Endodermal cell (in vitro differentiated cells): ENCODE measurements around the gene PARP12. TPM values are rescaled to one million over a fixed set of nuclear protein-coding genes. Genes with fewer than 3 reads are reported as not detected.

Experiments
- DNase-seq: peaks from one replicate; pipeline ENCODE4 v3.0.0-alpha.2; 2017
- H3K27ac ChIP-seq: 2 replicates; pipeline ENCODE4 v1.5.1; 2013; ENCODE audit warnings: mild to moderate bottlenecking, low read depth, low read length, moderate library complexity
- H3K27me3 ChIP-seq: 2 replicates; pipeline ENCODE4 v1.6.1; 2013; ENCODE audit warnings: mild to moderate bottlenecking, low read length, moderate library complexity; ENCODE audit not compliant: insufficient read depth, control insufficient read depth, poor library complexity, severe bottlenecking
- H3K36me3 ChIP-seq: 2 replicates; pipeline ENCODE4 v1.7.0; 2013; ENCODE audit warnings: mild to moderate bottlenecking, low read length, moderate library complexity; ENCODE audit not compliant: control insufficient read depth, insufficient read depth
- H3K4me1 ChIP-seq: one replicate; pipeline ENCODE4 v1.7.0; 2013; ENCODE audit warnings: low read length; ENCODE audit not compliant: control insufficient read depth, insufficient read depth
- H3K4me3 ChIP-seq: 2 replicates; pipeline ENCODE4 v1.5.1; 2013; ENCODE audit warnings: mild to moderate bottlenecking, low read length, moderate library complexity
- H3K9ac ChIP-seq: 2 replicates; pipeline ENCODE4 v1.6.1; 2013; ENCODE audit warnings: mild to moderate bottlenecking, low read length, moderate library complexity; ENCODE audit not compliant: poor library complexity, severe bottlenecking; ENCODE audit errors: extremely low read depth
- H3K9me3 ChIP-seq: 2 replicates; pipeline ENCODE4 v1.6.1; 2013; ENCODE audit warnings: mild to moderate bottlenecking, low read length, moderate library complexity; ENCODE audit not compliant: control insufficient read depth
- H3K27ac Mint-ChIP-seq: 2 replicates; pipeline ENCODE4 v1.8.0; 2020; ENCODE audit warnings: mixed read lengths
- H3K27me3 Mint-ChIP-seq: 2 replicates; pipeline ENCODE4 v1.8.0; 2021; ENCODE audit warnings: mild to moderate bottlenecking, mixed read lengths; ENCODE audit not compliant: insufficient read depth
- H3K36me3 Mint-ChIP-seq: 2 replicates; pipeline ENCODE4 v1.8.0; 2020; ENCODE audit warnings: low read depth, mixed read lengths
- H3K4me1 Mint-ChIP-seq: 2 replicates; pipeline ENCODE4 v1.8.0; 2020; ENCODE audit warnings: mixed read lengths
- H3K4me3 Mint-ChIP-seq: 2 replicates; pipeline ENCODE4 v1.8.0; 2020; ENCODE audit warnings: mild to moderate bottlenecking, moderate library complexity, mixed read lengths
- H3K9me3 Mint-ChIP-seq: 2 replicates; pipeline ENCODE4 v1.8.0; 2020; ENCODE audit warnings: mild to moderate bottlenecking, mixed read lengths
- CTCF ChIP-seq: fragments of 200-600 bp; sonication (generic); conservative IDR thresholded peaks from 2 replicates; pipeline ENCODE4 v1.5.0; 2021; ENCODE audit warnings: antibody characterized with exemption, mild to moderate bottlenecking
- WGBS, 2 experiments: methylation state at CpG; one replicate each; pipeline versions ENCODE4 v1.1.5 to v1.1.7; 2013; ENCODE audit warnings: missing lambda C conversion rate in 2 of 2, mixed read lengths in 1 of 2; ENCODE audit not compliant: insufficient coverage in 1 of 2, insufficient read length in 1 of 2; 5-methylcytosine and 5-hydroxymethylcytosine counted together
- total RNA-seq, 2 donors: library from RNA; stranded (reverse); fragmentation: NEBNext Ultra II Directional in 1 of 2; extraction: Animal tissue kit (Norgen Biotek cat#: 25700) in 1 of 2; gene quantifications; 2 replicates in 1 of 2; 3 replicates in 1 of 2; pipeline ENCODE4 v1.2.1, GENCODE V29; 2021

Gene PARP12
- total RNA-seq, 2 donors from 2014 or later = 9.4 to 10.4 TPM

GRCh38 chr7:140059273-140060242 lies 3.2 kb downstream of the PARP12 start:
- Mint-ChIP-seq H3K9me3 (peaks cover 2% of the 10 kb centered on the region), H3K4me1 (no peaks in the 10 kb centered on the region), H3K4me3 (no peak overlapping the region), H3K36me3 (no peaks in the 10 kb centered on the region), H3K27me3 (peaks cover 30% of the 10 kb centered on the region), H3K27ac (no peak overlapping the region)
- H3K9ac ChIP-seq = no peak overlapping the region
- H3K36me3 ChIP-seq = no peaks in the 10 kb centered on the region
- 93 to 95% methylated on average over 7 to 12 of the region's 12 CpGs for WGBS, 2 experiments
- H3K4me1 ChIP-seq = no peaks in the 10 kb centered on the region
- TF ChIP-seq CTCF = no peak
- H3K27ac ChIP-seq = no peak overlapping the region
- DNase-seq = no peak
- no peak overlapping the region for H3K4me3 ChIP-seq
- peaks cover 27% of the 10 kb centered on the region for H3K27me3 ChIP-seq
- no peaks in the 10 kb centered on the region for H3K9me3 ChIP-seq

GRCh38 chr7:140058517-140058916 lies 4.2 kb downstream of the PARP12 start:
- H3K27me3 ChIP-seq = peaks cover 22% of the 10 kb centered on the region
- TF ChIP-seq CTCF = no peak
- no peaks in the 10 kb centered on the region for H3K36me3 ChIP-seq
- no peaks in the 10 kb centered on the region for H3K4me1 ChIP-seq
- Mint-ChIP-seq H3K4me3 (no peak overlapping the region), H3K9me3 (peaks cover 2% of the 10 kb centered on the region), H3K4me1 (no peaks in the 10 kb centered on the region), H3K36me3 (no peaks in the 10 kb centered on the region), H3K27me3 (peaks cover 24% of the 10 kb centered on the region), H3K27ac (no peak overlapping the region)
- H3K4me3 ChIP-seq = no peak overlapping the region
- no peak for DNase-seq
- H3K9me3 ChIP-seq = no peaks in the 10 kb centered on the region
- H3K9ac ChIP-seq = no peak overlapping the region
- no peak overlapping the region for H3K27ac ChIP-seq
- 95 to 97% methylated on average over 4 to 7 of the region's 7 CpGs for WGBS, 2 experiments

- no peaks in the 10 kb centered on the region for H3K9me3 ChIP-seq
- H3K4me3 ChIP-seq = no peak overlapping the region
- Mint-ChIP-seq H3K27ac (no peak overlapping the region), H3K9me3 (peaks cover 2% of the 10 kb centered on the region), H3K36me3 (no peaks in the 10 kb centered on the region), H3K4me3 (no peak overlapping the region), H3K4me1 (no peaks in the 10 kb centered on the region), H3K27me3 (peaks cover 17% of the 10 kb centered on the region)
- 89% methylated on average over 3 of the region's 3 CpGs; no CpG with 5 or more reads in 1 of the 2 experiments for WGBS, 2 experiments
- DNase-seq = no peak
- H3K4me1 ChIP-seq = no peaks in the 10 kb centered on the region
- TF ChIP-seq CTCF = no peak
- H3K36me3 ChIP-seq = no peaks in the 10 kb centered on the region
- no peak overlapping the region for H3K9ac ChIP-seq
- H3K27ac ChIP-seq = no peak overlapping the region
- peaks cover 11% of the 10 kb centered on the region for H3K27me3 ChIP-seq
These were observed 5.6 kb downstream of the PARP12 start for GRCh38 chr7:140057143-140057535.
